IMR-90 (cell line): ENCODE data around the gene GDPD5. TPM values are rescaled to one million over a fixed set of nuclear protein-coding genes. Genes with fewer than 3 reads are reported as not detected.

Source experiments
- ATAC-seq: fragments of 200-7000 bp; cut with Tn5 transposase; 2 replicates; pipeline ENCODE4 v1.9.1; 2020; ENCODE audit warnings: low read depth, mild to moderate bottlenecking, moderate library complexity
- BruUV-seq: library from RNA; stranded (reverse); fragments of 400-500 nt; replicated peaks from 2 replicates; lab custom pipeline; 2021; lab: Mats Ljungman, UMichigan
- CTCF ChIA-PET: fragments of 300-600 bp; formaldehyde crosslinking; extraction: SDS; loops from one replicate; lab custom pipeline; 2021; ENCODE audit warnings: antibody characterized with exemption; lab: Yijun Ruan, JAX
- POLR2A ChIA-PET: fragments of 300-600 bp; sonication (Branson Sonifier 250); formaldehyde crosslinking; loops from one replicate; lab custom pipeline; 2022; ENCODE audit warnings: antibody characterized with exemption; ENCODE audit not compliant: unreplicated experiment; lab: Charles Lee
- DNase-seq: peaks from one replicate; pipeline ENCODE4 v3.0.0; 2013
- H2AFZ ChIP-seq: replicated peaks from 2 replicates; pipeline ENCODE3; 2013; ENCODE audit warnings: low read length, mild to moderate bottlenecking; ENCODE audit not compliant: poor library complexity
- H2AK5ac ChIP-seq: 2 replicates; pipeline ENCODE4 v1.6.1; 2013; ENCODE audit warnings: low read depth, low read length, inconsistent platforms
- H2AK9ac ChIP-seq: replicated peaks from 2 replicates; pipeline ENCODE3; 2013; ENCODE audit warnings: mild to moderate bottlenecking, low read depth, low read length, moderate library complexity; ENCODE audit not compliant: poor library complexity
- H2BK120ac ChIP-seq: 2 replicates; pipeline ENCODE4 v1.6.1; 2013; ENCODE audit warnings: low read depth, low read length, inconsistent platforms
- H2BK15ac ChIP-seq: 3 replicates; pipeline ENCODE4 v1.6.1; 2013; ENCODE audit warnings: low read depth, low read length, inconsistent platforms
- H2BK20ac ChIP-seq: 2 replicates; pipeline ENCODE4 v1.6.1; 2013; ENCODE audit warnings: low read depth, mild to moderate bottlenecking, inconsistent platforms, low read length, moderate library complexity
- H2BK5ac ChIP-seq: 2 replicates; pipeline ENCODE4 v1.6.1; 2013; ENCODE audit warnings: mild to moderate bottlenecking, low read depth, low read length, inconsistent platforms; ENCODE audit not compliant: poor library complexity, severe bottlenecking
- H3K14ac ChIP-seq: replicated peaks from 2 replicates; pipeline ENCODE4 v1.6.1; 2013; ENCODE audit warnings: low read depth, low read length, inconsistent platforms
- H3K18ac ChIP-seq: 2 replicates; pipeline ENCODE4 v1.6.1; 2013; ENCODE audit warnings: low read depth, low read length, control low read depth
- H3K23ac ChIP-seq: 2 replicates; pipeline ENCODE4 v1.6.1; 2013; ENCODE audit warnings: low read depth, low read length, inconsistent platforms
- H3K27ac ChIP-seq: 2 replicates; pipeline ENCODE4 v1.5.1; 2013; ENCODE audit warnings: mild to moderate bottlenecking, control low read depth, low read length; ENCODE audit not compliant: insufficient read depth
- H3K27me3 ChIP-seq: 2 replicates; pipeline ENCODE4 v1.6.1; 2013; ENCODE audit warnings: low read length; ENCODE audit not compliant: control insufficient read depth, insufficient read depth
- H3K36me3 ChIP-seq: 2 replicates; pipeline ENCODE4 v1.6.1; 2013; ENCODE audit warnings: low read length, mixed read lengths; ENCODE audit not compliant: control insufficient read depth, insufficient read depth
- H3K4ac ChIP-seq: 2 replicates; pipeline ENCODE4 v1.6.1; 2013; ENCODE audit warnings: low read depth, low read length, inconsistent platforms
- H3K4me1 ChIP-seq: 2 replicates; pipeline ENCODE4 v1.6.1; 2013; ENCODE audit warnings: low read length, mixed read lengths; ENCODE audit not compliant: control insufficient read depth, insufficient read depth
- H3K4me2 ChIP-seq: 2 replicates; pipeline ENCODE4 v1.6.1; 2013; ENCODE audit warnings: low read depth, mild to moderate bottlenecking, control low read depth, low read length, moderate library complexity
- H3K4me3 ChIP-seq: 2 replicates; pipeline ENCODE4 v1.5.1; 2013; ENCODE audit warnings: low read depth, mild to moderate bottlenecking, control low read depth, low read length, moderate library complexity; ENCODE audit not compliant: insufficient read depth
- H3K56ac ChIP-seq: 2 replicates; pipeline ENCODE4 v1.6.1; 2013; ENCODE audit warnings: low read length, inconsistent platforms; ENCODE audit not compliant: insufficient read depth; ENCODE audit errors: extremely low read depth
- H3K79me1 ChIP-seq, 2 experiments: 2 replicates each; pipeline ENCODE4 v1.6.1; 2013; ENCODE audit warnings: low read length in 2 of 2, inconsistent platforms in 1 of 2, low read depth in 1 of 2
- H3K9ac ChIP-seq: 2 replicates; pipeline ENCODE4 v1.6.1; 2013; ENCODE audit warnings: low read depth, low read length, control low read depth
- H3K9me1 ChIP-seq: 2 replicates; pipeline ENCODE4 v1.6.1; 2013; ENCODE audit warnings: low read length, inconsistent platforms; ENCODE audit not compliant: insufficient read depth
- H3K9me3 ChIP-seq: 2 replicates; pipeline ENCODE4 v1.6.1; 2013; ENCODE audit warnings: low read length; ENCODE audit not compliant: control insufficient read depth, insufficient read depth
- H4K20me1 ChIP-seq: 2 replicates; pipeline ENCODE4 v1.6.1; 2013; ENCODE audit warnings: low read length, inconsistent platforms; ENCODE audit not compliant: insufficient read depth
- H4K5ac ChIP-seq: 2 replicates; pipeline ENCODE4 v1.6.1; 2013; ENCODE audit warnings: mild to moderate bottlenecking, low read depth, low read length, control low read depth
- H4K8ac ChIP-seq, 2 experiments: 2 replicates each; pipeline ENCODE4 v1.6.1; 2013; ENCODE audit warnings: low read depth in 2 of 2, low read length in 2 of 2, control low read depth in 1 of 2, inconsistent platforms in 1 of 2
- H4K91ac ChIP-seq: 2 replicates; pipeline ENCODE4 v1.6.1; 2013; ENCODE audit warnings: low read depth, low read length, inconsistent platforms; ENCODE audit not compliant: insufficient read depth
- CEBPB ChIP-seq: IDR thresholded peaks from 2 replicates; pipeline ENCODE4 v1.6.1; 2012; ENCODE audit warnings: low read depth, low read length, improper control_type of control experiment
- MAFK ChIP-seq: IDR thresholded peaks from 2 replicates; pipeline ENCODE4 v1.6.1; 2012; ENCODE audit warnings: low read depth, low read length, improper control_type of control experiment
- MAZ ChIP-seq: IDR thresholded peaks from 2 replicates; pipeline ENCODE4 v1.6.1; 2012; ENCODE audit warnings: low read depth, mild to moderate bottlenecking, low read length, improper control_type of control experiment, moderate library complexity, borderline replicate concordance
- MXI1 ChIP-seq: IDR thresholded peaks from 2 replicates; pipeline ENCODE4 v1.6.1; 2012; ENCODE audit warnings: low read depth, mild to moderate bottlenecking, low read length, moderate library complexity, borderline replicate concordance
- RAD21 ChIP-seq: IDR thresholded peaks from 2 replicates; pipeline ENCODE4 v1.6.1; 2012; ENCODE audit warnings: low read length, improper control_type of control experiment
- WGBS, 2 experiments: methylation state at CpG; one replicate each; pipeline versions ENCODE4 v1.1.5 to v1.1.7; 2013; ENCODE audit warnings: missing lambda C conversion rate in 2 of 2; ENCODE audit not compliant: insufficient read length in 1 of 2; ENCODE audit errors: extremely low coverage in 2 of 2; 5-methylcytosine and 5-hydroxymethylcytosine counted together
- dilution Hi-C: fragments of 300-500 bp; cut with HindIII; formaldehyde crosslinking; loops from one replicate; pipeline ENCODE4 v1.14.3; 2018; ENCODE audit warnings: low sequenced_read_pairs; ENCODE audit not compliant: unreplicated experiment
- in situ Hi-C: fragments of 300-500 bp; cut with MboI; formaldehyde crosslinking; loops from 3 replicates; pipeline ENCODE4 v1.14.3; 2019; ENCODE audit warnings: low sequenced_read_pairs, inconsistent platforms, mixed read lengths
- intact Hi-C: fragments of 100-400 bp; cut with micrococcal nuclease; formaldehyde crosslinking; loops from 2 replicates; pipeline ENCODE4 v1.10.0; 2022
- polyA plus RNA-seq, 3 experiments: library from polyadenylated mRNA; depleted of rRNA; stranded (reverse); fragments of >200 nt; gene quantifications; 2 replicates each; pipeline ENCODE4 v1.2.3, GENCODE V29; 2012; ENCODE audit warnings: low replicate concordance in 1 of 3
- total RNA-seq: library from RNA; depleted of rRNA; stranded (reverse); fragments of >200 nt; gene quantifications from 2 replicates; pipeline ENCODE4 v1.2.3, GENCODE V29; 2012
- TF ChIP-seq, protein P1 (sequence below): fragments of 150-350 bp; IDR thresholded peaks from 2 replicates; pipeline ENCODE4 v1.6.1; 2016; ENCODE audit warnings: low read depth, mild to moderate bottlenecking, low read length, moderate library complexity, borderline replicate concordance
- TF ChIP-seq, protein P2 (sequence below): conservative IDR thresholded peaks from 2 replicates; pipeline ENCODE4 v1.5.1; 2012; ENCODE audit warnings: mild to moderate bottlenecking, low read depth, low read length, improper control_type of control experiment

The GDPD5 gene
- total and polyA plus RNA-seq, 2 of the 4 experiments (the other 2 are of a cell fraction): 2.0 to 7.9 TPM

DNA sequence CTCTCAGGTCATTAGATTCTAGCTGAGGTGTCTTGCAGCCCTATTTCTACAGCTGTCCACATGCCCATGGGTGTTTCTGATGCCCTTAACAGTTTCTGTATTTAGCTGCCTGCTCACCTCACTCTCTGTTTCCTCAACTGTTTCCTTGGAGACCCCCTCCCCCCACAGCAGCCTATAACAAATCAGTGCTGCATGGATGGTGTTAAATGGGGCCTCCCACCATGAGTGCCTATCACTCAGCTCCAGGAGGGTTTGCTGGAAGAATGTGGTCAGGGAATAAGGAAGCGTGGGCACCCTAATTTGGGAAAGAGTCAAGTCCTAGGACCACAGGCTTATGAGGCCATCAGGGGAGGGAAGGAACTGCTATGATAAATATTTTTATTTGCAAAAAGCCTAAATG lies 101.3 kb downstream of the GDPD5 start:
- H3K4me1 ChIP-seq: peaks cover 18% of the 10 kb centered on the region
- H4K8ac ChIP-seq: no peak overlapping the region
- CTCF ChIA-PET: no interaction called here
- H2AK9ac ChIP-seq: no peak overlapping the region
- H3K79me1 ChIP-seq: peaks cover 10 to 20% of the 10 kb centered on the region in 2 experiments
- no peak overlapping the region for H3K14ac ChIP-seq
- dilution Hi-C loops (no loop called here), in situ Hi-C loops (no loop called here), intact Hi-C loops (no loop called here)
- H3K36me3 ChIP-seq: peaks cover 17% of the 10 kb centered on the region
- no peak overlapping the region for H3K9ac ChIP-seq
- H3K9me1 ChIP-seq: peaks cover 21% of the 10 kb centered on the region
- H2BK120ac ChIP-seq: no peak overlapping the region
- no peak overlapping the region for H3K56ac ChIP-seq
- no peak overlapping the region for H2BK5ac ChIP-seq
- peaks cover 2% of the 10 kb centered on the region for H3K9me3 ChIP-seq
- ATAC-seq: no peak
- no peak overlapping the region for H3K23ac ChIP-seq
- no peak overlapping the region for H4K91ac ChIP-seq
- TF ChIP-seq RAD21 (no peak), MAFK (no peak), CEBPB (no peak), MXI1 (no peak), MAZ (no peak)
- TF ChIP-seq, protein P1, sequence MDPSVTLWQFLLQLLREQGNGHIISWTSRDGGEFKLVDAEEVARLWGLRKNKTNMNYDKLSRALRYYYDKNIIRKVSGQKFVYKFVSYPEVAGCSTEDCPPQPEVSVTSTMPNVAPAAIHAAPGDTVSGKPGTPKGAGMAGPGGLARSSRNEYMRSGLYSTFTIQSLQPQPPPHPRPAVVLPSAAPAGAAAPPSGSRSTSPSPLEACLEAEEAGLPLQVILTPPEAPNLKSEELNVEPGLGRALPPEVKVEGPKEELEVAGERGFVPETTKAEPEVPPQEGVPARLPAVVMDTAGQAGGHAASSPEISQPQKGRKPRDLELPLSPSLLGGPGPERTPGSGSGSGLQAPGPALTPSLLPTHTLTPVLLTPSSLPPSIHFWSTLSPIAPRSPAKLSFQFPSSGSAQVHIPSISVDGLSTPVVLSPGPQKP: no peak
- TF ChIP-seq, protein P2, sequence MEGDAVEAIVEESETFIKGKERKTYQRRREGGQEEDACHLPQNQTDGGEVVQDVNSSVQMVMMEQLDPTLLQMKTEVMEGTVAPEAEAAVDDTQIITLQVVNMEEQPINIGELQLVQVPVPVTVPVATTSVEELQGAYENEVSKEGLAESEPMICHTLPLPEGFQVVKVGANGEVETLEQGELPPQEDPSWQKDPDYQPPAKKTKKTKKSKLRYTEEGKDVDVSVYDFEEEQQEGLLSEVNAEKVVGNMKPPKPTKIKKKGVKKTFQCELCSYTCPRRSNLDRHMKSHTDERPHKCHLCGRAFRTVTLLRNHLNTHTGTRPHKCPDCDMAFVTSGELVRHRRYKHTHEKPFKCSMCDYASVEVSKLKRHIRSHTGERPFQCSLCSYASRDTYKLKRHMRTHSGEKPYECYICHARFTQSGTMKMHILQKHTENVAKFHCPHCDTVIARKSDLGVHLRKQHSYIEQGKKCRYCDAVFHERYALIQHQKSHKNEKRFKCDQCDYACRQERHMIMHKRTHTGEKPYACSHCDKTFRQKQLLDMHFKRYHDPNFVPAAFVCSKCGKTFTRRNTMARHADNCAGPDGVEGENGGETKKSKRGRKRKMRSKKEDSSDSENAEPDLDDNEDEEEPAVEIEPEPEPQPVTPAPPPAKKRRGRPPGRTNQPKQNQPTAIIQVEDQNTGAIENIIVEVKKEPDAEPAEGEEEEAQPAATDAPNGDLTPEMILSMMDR: no peak
- no TSS peak for BruUV-seq
- H4K20me1 ChIP-seq: no peaks in the 10 kb centered on the region
- H3K4me2 ChIP-seq: no peak overlapping the region
- POLR2A ChIA-PET: no interaction called here
- DNase-seq: no peak
- H3K18ac ChIP-seq: no peak overlapping the region
- H3K27ac ChIP-seq: no peak overlapping the region
- no peaks in the 10 kb centered on the region for H3K27me3 ChIP-seq
- H2AK5ac ChIP-seq: no peak overlapping the region
- no CpG with 5 or more reads among the region's 1 CpG for WGBS, 2 experiments
- H2AFZ ChIP-seq: no peak overlapping the region
- H2BK15ac ChIP-seq: no peak overlapping the region
- H3K4ac ChIP-seq: no peak overlapping the region
- H4K5ac ChIP-seq: no peak overlapping the region
- H3K4me3 ChIP-seq: no peak overlapping the region
- no peak overlapping the region for H2BK20ac ChIP-seq
